ENCODE measurements around the gene GRB10. TPM values are rescaled to one million over a fixed set of nuclear protein-coding genes. Genes with fewer than 3 reads are reported as not detected.

GRB10 gene
- total and polyA plus RNA-seq, 4 donors, result 10.7 to 53.1 (median 17.5) TPM

DNA sequence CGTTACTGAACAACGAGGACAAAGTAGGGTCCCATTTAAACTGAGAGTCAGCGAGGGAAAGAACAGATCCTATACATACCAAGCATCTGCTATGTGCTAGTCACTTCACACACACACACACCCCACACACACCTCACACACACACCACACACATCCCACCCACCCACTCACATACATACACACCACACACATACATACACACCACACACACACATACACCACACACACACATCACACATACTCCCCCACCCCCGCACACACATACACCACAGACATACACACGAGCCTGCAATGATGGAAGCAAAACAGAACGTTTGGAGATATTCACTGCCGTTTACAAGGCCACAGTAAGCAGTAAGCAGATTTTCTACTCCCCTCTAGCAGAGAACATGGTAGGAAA is 607 bp upstream of the GRB10 start:
- Histone ChIP-seq H3K9me3 (ENCODE audit: control insufficient read depth in 4 of 4, low read length in 3 of 4) (no peaks in the 10 kb centered on the region), H3K27ac (ENCODE audit: low read depth in 1 of 2, low read length in 2 of 2) (no peak overlapping the region), H3K9ac (ENCODE audit: low read depth in 1 of 2, low read length in 2 of 2) (no peak overlapping the region), H3K36me3 (ENCODE audit: control insufficient read depth in 4 of 4, insufficient read depth in 3 of 4, low read depth in 1 of 4, low read length in 3 of 4) (no peaks in the 10 kb centered on the region), H3K4me1 (ENCODE audit: control insufficient read depth in 4 of 4, insufficient read depth in 4 of 4, low read length in 3 of 4) (peaks cover 17 to 81% (median 52%) of the 10 kb centered on the region in 4 donors), H3K4me3 (ENCODE audit: low read depth in 1 of 3, low read length in 3 of 3) (no peak overlapping the region), H3K27me3 (ENCODE audit: control insufficient read depth in 4 of 4, insufficient read depth in 4 of 4, low read length in 3 of 4) (no peaks in the 10 kb centered on the region)
- no peak for DNase-seq (ENCODE audit: low spot score)
- 59% methylated on average over 7 of the region's 7 CpGs for whole genome bisulfite sequencing
- no peak for TF ChIP-seq TAF1 (conservative IDR thresholded peaks at IDR 0.05)
- TF ChIP-seq, protein P1, sequence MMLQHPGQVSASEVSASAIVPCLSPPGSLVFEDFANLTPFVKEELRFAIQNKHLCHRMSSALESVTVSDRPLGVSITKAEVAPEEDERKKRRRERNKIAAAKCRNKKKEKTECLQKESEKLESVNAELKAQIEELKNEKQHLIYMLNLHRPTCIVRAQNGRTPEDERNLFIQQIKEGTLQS (IDR thresholded peaks at IDR 0.05), result no peak
- TF ChIP-seq, protein P2, sequence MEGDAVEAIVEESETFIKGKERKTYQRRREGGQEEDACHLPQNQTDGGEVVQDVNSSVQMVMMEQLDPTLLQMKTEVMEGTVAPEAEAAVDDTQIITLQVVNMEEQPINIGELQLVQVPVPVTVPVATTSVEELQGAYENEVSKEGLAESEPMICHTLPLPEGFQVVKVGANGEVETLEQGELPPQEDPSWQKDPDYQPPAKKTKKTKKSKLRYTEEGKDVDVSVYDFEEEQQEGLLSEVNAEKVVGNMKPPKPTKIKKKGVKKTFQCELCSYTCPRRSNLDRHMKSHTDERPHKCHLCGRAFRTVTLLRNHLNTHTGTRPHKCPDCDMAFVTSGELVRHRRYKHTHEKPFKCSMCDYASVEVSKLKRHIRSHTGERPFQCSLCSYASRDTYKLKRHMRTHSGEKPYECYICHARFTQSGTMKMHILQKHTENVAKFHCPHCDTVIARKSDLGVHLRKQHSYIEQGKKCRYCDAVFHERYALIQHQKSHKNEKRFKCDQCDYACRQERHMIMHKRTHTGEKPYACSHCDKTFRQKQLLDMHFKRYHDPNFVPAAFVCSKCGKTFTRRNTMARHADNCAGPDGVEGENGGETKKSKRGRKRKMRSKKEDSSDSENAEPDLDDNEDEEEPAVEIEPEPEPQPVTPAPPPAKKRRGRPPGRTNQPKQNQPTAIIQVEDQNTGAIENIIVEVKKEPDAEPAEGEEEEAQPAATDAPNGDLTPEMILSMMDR (IDR thresholded peaks at IDR 0.05; ENCODE audit: low read depth, low read length, missing input control), result no peak
- no peak for TF ChIP-seq FOXA1 (IDR thresholded peaks at IDR 0.05)
- TF ChIP-seq JUND (IDR thresholded peaks at IDR 0.05), result no peak
- no peak for TF ChIP-seq YY1 (IDR thresholded peaks at IDR 0.05)
- TF ChIP-seq RXRA (IDR thresholded peaks at IDR 0.05), result no peak
- TF ChIP-seq NR2F2 (IDR thresholded peaks at IDR 0.05), result no peak
- TF ChIP-seq, protein P3, sequence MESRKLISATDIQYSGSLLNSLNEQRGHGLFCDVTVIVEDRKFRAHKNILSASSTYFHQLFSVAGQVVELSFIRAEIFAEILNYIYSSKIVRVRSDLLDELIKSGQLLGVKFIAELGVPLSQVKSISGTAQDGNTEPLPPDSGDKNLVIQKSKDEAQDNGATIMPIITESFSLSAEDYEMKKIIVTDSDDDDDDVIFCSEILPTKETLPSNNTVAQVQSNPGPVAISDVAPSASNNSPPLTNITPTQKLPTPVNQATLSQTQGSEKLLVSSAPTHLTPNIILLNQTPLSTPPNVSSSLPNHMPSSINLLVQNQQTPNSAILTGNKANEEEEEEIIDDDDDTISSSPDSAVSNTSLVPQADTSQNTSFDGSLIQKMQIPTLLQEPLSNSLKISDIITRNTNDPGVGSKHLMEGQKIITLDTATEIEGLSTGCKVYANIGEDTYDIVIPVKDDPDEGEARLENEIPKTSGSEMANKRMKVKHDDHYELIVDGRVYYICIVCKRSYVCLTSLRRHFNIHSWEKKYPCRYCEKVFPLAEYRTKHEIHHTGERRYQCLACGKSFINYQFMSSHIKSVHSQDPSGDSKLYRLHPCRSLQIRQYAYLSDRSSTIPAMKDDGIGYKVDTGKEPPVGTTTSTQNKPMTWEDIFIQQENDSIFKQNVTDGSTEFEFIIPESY (IDR thresholded peaks at IDR 0.05), result no peak
- TF ChIP-seq HNF4G (IDR thresholded peaks at IDR 0.05), result no peak
- TF ChIP-seq, protein P4, sequence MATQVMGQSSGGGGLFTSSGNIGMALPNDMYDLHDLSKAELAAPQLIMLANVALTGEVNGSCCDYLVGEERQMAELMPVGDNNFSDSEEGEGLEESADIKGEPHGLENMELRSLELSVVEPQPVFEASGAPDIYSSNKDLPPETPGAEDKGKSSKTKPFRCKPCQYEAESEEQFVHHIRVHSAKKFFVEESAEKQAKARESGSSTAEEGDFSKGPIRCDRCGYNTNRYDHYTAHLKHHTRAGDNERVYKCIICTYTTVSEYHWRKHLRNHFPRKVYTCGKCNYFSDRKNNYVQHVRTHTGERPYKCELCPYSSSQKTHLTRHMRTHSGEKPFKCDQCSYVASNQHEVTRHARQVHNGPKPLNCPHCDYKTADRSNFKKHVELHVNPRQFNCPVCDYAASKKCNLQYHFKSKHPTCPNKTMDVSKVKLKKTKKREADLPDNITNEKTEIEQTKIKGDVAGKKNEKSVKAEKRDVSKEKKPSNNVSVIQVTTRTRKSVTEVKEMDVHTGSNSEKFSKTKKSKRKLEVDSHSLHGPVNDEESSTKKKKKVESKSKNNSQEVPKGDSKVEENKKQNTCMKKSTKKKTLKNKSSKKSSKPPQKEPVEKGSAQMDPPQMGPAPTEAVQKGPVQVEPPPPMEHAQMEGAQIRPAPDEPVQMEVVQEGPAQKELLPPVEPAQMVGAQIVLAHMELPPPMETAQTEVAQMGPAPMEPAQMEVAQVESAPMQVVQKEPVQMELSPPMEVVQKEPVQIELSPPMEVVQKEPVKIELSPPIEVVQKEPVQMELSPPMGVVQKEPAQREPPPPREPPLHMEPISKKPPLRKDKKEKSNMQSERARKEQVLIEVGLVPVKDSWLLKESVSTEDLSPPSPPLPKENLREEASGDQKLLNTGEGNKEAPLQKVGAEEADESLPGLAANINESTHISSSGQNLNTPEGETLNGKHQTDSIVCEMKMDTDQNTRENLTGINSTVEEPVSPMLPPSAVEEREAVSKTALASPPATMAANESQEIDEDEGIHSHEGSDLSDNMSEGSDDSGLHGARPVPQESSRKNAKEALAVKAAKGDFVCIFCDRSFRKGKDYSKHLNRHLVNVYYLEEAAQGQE (IDR thresholded peaks at IDR 0.05), result no peak
- TF ChIP-seq EGR1 (IDR thresholded peaks at IDR 0.05; ENCODE audit: low read depth in 2 of 2), result no peak
- TF ChIP-seq RAD21 (IDR thresholded peaks at IDR 0.05), result no peak
- no peak for TF ChIP-seq FOXA2 (IDR thresholded peaks at IDR 0.05)
- TF ChIP-seq, protein P5, sequence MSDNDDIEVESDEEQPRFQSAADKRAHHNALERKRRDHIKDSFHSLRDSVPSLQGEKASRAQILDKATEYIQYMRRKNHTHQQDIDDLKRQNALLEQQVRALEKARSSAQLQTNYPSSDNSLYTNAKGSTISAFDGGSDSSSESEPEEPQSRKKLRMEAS (IDR thresholded peaks at IDR 0.05), result no peak
- no peak for TF ChIP-seq SP1 (IDR thresholded peaks at IDR 0.05)
- no peak for TF ChIP-seq HNF4A (conservative IDR thresholded peaks at IDR 0.05)
- TF ChIP-seq GABPA (IDR thresholded peaks at IDR 0.05 in 1 of 2, conservative IDR thresholded peaks at IDR 0.05 in 1 of 2), result no peak
